Measurements from ENCODE around the gene FN1. TPM values are rescaled to one million over a fixed set of nuclear protein-coding genes. Genes with fewer than 3 reads are reported as not detected.

The FN1 gene
- total and polyA plus RNA-seq, 11 donors, result 100 to 1,418 (median 343) TPM

GRCh38 chr2:215316336-215316735 is 119.5 kb downstream of the FN1 start:
- ATAC-seq (no peak), DNase-seq (no peak)
- 79 to 91% (median 85%) methylated on average over 2 of the region's 2 CpGs for WGBS, 4 donors
- no peaks in the 10 kb centered on the region for H3K27me3 ChIP-seq
- peaks cover 0 to 39% (median 21%) of the 10 kb centered on the region in 9 donors for H3K36me3 ChIP-seq
- H3K9me3 ChIP-seq, result no peaks in the 10 kb centered on the region
- H3K4me1 ChIP-seq, result peaks cover 0 to 18% (median 3%) of the 10 kb centered on the region in 12 donors
- no peak for TF ChIP-seq CTCF (IDR thresholded peaks at IDR 0.05)
- intact Hi-C loops (cut with DNase I), result no loop called here
- H3K4me3 ChIP-seq, result no peak overlapping the region
- no peak overlapping the region for H3K27ac ChIP-seq

GRCh38 chr2:215315301-215315700 is 120.6 kb downstream of the FN1 start:
- H3K27me3 ChIP-seq, result no peaks in the 10 kb centered on the region
- H3K9me3 ChIP-seq, result no peaks in the 10 kb centered on the region
- 94 to 99% (median 97%) methylated on average over 2 of the region's 2 CpGs for WGBS, 4 donors
- DNase-seq (no peak), ATAC-seq (no peak)
- peaks cover 0 to 28% (median 18%) of the 10 kb centered on the region in 9 donors for H3K36me3 ChIP-seq
- peaks cover 0 to 21% (median 6%) of the 10 kb centered on the region in 12 donors for H3K4me1 ChIP-seq
- TF ChIP-seq CTCF (IDR thresholded peaks at IDR 0.05) (no peak), POLR2A (IDR thresholded peaks at IDR 0.05) (no peak)
- H3K4me3 ChIP-seq, result no peak overlapping the region
- no peak overlapping the region for H3K27ac ChIP-seq
- intact Hi-C loops (cut with DNase I), result no loop called here

GRCh38 chr2:215314896-215315295 is 121.0 kb downstream of the FN1 start:
- intact Hi-C loops (cut with DNase I), result no loop called here
- H3K36me3 ChIP-seq, result peaks cover 0 to 24% (median 14%) of the 10 kb centered on the region in 9 donors
- no peak overlapping the region for H3K4me3 ChIP-seq
- no peak for ATAC-seq
- no peak for TF ChIP-seq CTCF (IDR thresholded peaks at IDR 0.05)
- no peaks in the 10 kb centered on the region for H3K9me3 ChIP-seq
- DNase-seq, result no peak
- H3K27ac ChIP-seq, result no peak overlapping the region
- peaks cover 0 to 21% (median 6%) of the 10 kb centered on the region in 12 donors for H3K4me1 ChIP-seq
- no peaks in the 10 kb centered on the region for H3K27me3 ChIP-seq
- 48 to 81% (median 73%) methylated on average over 1 of the region's 1 CpG for WGBS, 4 donors

- Histone ChIP-seq H3K9me3 (no peaks in the 10 kb centered on the region), H3K27me3 (no peaks in the 10 kb centered on the region), H3K27ac (no peak overlapping the region), H3K36me3 (peaks cover 0 to 11% (median 0%) of the 10 kb centered on the region in 9 donors), H3K4me1 (peaks cover 0 to 21% (median 6%) of the 10 kb centered on the region in 12 donors), H3K4me3 (peak overlapping the region in 1 of 12 donors; percentile 81)
- intact Hi-C loops (cut with DNase I), result no loop called here
- no peak for TF ChIP-seq CTCF (IDR thresholded peaks at IDR 0.05)
- no peak for TF ChIP-seq POLR2A (IDR thresholded peaks at IDR 0.05)
- no peak for ATAC-seq
- DNase-seq, result no peak
- 84 to 86% (median 85%) methylated on average over 4 of the region's 4 CpGs for WGBS, 4 donors
Measured at GRCh38 chr2:215313255-215313613, 122.6 kb downstream of the FN1 start.
